ENCODE results near the gene VIPAS39.

VIPAS39 gene

GRCh38 chr14:77390188-77390587 is 67.2 kb downstream of the VIPAS39 start:
- DNase-seq: no peak

DNA sequence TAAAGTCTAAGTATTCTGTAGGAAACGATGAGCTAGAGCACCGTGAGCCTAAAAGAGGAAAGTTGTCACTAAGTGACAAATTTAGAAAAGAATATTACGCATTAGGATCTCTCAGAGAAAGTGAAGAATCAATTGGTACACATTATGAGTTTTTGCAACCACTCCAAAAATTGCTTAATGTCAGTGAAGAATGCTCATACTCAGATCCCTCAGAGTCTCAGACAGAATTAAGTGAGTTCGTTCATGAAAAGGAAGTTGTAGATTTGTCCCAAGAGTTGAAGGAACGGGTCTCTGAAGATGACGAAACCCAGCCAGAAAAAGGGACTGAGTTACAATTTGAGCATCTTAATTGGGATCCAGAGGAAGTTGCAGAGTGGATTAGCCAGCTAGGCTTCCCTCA is 78.7 kb downstream of the VIPAS39 start:
- DNase-seq: no peak

DNA sequence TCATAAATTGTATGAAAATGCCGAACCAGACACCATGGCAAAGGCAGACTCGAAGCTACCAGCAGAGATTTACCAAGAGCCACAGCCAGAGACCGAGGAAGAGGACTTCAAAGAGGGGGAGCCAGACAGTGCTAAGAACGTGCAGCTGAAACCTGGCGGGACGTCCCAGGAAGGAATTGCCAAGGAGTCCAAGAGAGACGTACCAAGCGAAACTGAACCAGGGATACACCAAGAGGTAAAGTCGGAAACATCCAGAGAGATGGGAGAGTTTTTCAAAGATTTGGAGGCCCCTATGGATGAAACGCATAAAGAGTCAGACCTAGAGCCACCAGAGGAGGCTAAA is 79.9 kb downstream of the VIPAS39 start:
- no peak for DNase-seq

GRCh38 chr14:77376771-77377501 is 80.5 kb downstream of the VIPAS39 start, which contains the start of the genes SAMD15 and TMED8:
SAMD15 (plus strand) TSS chr14:77377379; CDS start chr14:77377419, 40 bp downstream.
TMED8 (minus strand) TSS chr14:77377094; CDS start chr14:77377053, 41 bp downstream.
- peak; percentile 74 for DNase-seq

Measured in amniotic stem cell (primary cell).